ENCODE measurements around the gene MAP1B. TPM values are rescaled to one million over a fixed set of nuclear protein-coding genes. Genes with fewer than 3 reads are reported as not detected.

Gene MAP1B
- total RNA-seq, 1 experiment from 2014 or later, result 8.9 TPM

DNA sequence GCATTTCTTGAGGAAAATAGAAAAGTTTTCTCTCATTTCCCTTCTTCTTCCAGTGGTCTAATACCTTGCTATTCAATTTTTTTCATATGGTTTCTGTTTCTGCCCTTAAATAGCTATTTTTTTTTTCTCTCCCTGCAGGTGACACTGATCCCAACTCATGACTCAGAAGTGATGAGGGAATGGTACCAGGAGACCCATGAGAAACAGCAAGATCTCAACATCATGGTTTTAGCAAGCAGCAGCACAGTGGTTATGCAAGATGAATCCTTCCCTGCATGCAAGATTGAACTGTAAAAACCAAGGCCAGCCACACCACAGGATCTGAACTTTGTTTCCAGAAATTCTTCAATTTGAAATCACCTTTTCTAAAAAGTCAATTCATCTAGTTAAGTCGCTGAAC is 97.7 kb downstream of the MAP1B start:
- Histone ChIP-seq H4K20me1 (ENCODE audit: insufficient read depth) (no peaks in the 10 kb centered on the region), H3K4me1 (ENCODE audit: control insufficient read depth in 1 of 2, insufficient read depth in 2 of 2, low read length in 2 of 2) (peaks cover 0 to 7% of the 10 kb centered on the region in 2 experiments; a peak in 1 of 4 replicates), H3K79me2 (ENCODE audit: insufficient read depth, low read length) (no peaks in the 10 kb centered on the region), H3K27me3 (ENCODE audit: insufficient read depth, low read length) (no peaks in the 10 kb centered on the region), H3K9ac (ENCODE audit: low read length) (no peak overlapping the region), H3K4me3 (replicated peaks in 1 of 2; ENCODE audit: low read depth in 1 of 2, low read length in 2 of 2) (no peak overlapping the region), H3K9me3 (ENCODE audit: control insufficient read depth in 1 of 2, insufficient read depth in 1 of 2, low read depth in 1 of 2, low read length in 2 of 2) (no peaks in the 10 kb centered on the region), H3K4me2 (ENCODE audit: low read length) (no peak overlapping the region), H2AFZ (ENCODE audit: low read depth, low read length, poor library complexity, severe bottlenecking) (no peak overlapping the region), H3K36me3 (ENCODE audit: control insufficient read depth in 1 of 2, insufficient read depth in 2 of 2, low read length in 2 of 2) (no peaks in the 10 kb centered on the region), H3K27ac (ENCODE audit: low read depth, low read length) (no peak overlapping the region), H3K9me2 (ENCODE audit: insufficient read depth) (no peaks in the 10 kb centered on the region)
- intact Hi-C loops (cut with micrococcal nuclease), result no loop called here
- DNase-seq (ENCODE audit: low read depth, low spot score), result no peak
- POLR2A ChIA-PET, result no interaction called here
- CTCF ChIA-PET, result interaction anchor here (1.3 kb wide), 1 partner anchor 423 kb away, joined by 3 read pairs; no protein-coding TSS in a partner anchor
- ATAC-seq, result no peak
- TF ChIP-seq FOSL1 (IDR thresholded peaks at IDR 0.05; ENCODE audit: low read depth) (no peak), ZFX (IDR thresholded peaks at IDR 0.05) (no peak), EGR1 (IDR thresholded peaks at IDR 0.05; ENCODE audit: low read depth) (no peak), SRF (IDR thresholded peaks at IDR 0.05; ENCODE audit: low read depth) (no peak), POLR2A (IDR thresholded peaks at IDR 0.05; ENCODE audit: borderline replicate concordance, extremely low read depth, insufficient read depth, insufficient read length) (no peak), TCF7L2 (IDR thresholded peaks at IDR 0.05; ENCODE audit: borderline replicate concordance, extremely low read depth, insufficient read depth, insufficient read length) (no peak), EZH2phosphoT487 (IDR thresholded peaks at IDR 0.05; ENCODE audit: borderline replicate concordance) (no peak), SIN3A (IDR thresholded peaks at IDR 0.05; ENCODE audit: low read depth) (no peak), POLR2AphosphoS5 (IDR thresholded peaks at IDR 0.05; ENCODE audit: low read depth, low read length) (no peak), ZNF274 (IDR thresholded peaks at IDR 0.05; ENCODE audit: low read depth, low read length) (no peak), RAD21 (IDR thresholded peaks at IDR 0.05; ENCODE audit: low read depth) (no peak), YY1 (IDR thresholded peaks at IDR 0.05; ENCODE audit: extremely low read depth, insufficient replicate concordance, low read depth, low read length) (no peak), EZH2 (IDR thresholded peaks at IDR 0.05) (no peak), CEBPB (IDR thresholded peaks at IDR 0.05; ENCODE audit: low read depth) (no peak)
- TF ChIP-seq, protein P1, sequence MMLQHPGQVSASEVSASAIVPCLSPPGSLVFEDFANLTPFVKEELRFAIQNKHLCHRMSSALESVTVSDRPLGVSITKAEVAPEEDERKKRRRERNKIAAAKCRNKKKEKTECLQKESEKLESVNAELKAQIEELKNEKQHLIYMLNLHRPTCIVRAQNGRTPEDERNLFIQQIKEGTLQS (IDR thresholded peaks at IDR 0.05), result no peak
- TF ChIP-seq, protein P2, sequence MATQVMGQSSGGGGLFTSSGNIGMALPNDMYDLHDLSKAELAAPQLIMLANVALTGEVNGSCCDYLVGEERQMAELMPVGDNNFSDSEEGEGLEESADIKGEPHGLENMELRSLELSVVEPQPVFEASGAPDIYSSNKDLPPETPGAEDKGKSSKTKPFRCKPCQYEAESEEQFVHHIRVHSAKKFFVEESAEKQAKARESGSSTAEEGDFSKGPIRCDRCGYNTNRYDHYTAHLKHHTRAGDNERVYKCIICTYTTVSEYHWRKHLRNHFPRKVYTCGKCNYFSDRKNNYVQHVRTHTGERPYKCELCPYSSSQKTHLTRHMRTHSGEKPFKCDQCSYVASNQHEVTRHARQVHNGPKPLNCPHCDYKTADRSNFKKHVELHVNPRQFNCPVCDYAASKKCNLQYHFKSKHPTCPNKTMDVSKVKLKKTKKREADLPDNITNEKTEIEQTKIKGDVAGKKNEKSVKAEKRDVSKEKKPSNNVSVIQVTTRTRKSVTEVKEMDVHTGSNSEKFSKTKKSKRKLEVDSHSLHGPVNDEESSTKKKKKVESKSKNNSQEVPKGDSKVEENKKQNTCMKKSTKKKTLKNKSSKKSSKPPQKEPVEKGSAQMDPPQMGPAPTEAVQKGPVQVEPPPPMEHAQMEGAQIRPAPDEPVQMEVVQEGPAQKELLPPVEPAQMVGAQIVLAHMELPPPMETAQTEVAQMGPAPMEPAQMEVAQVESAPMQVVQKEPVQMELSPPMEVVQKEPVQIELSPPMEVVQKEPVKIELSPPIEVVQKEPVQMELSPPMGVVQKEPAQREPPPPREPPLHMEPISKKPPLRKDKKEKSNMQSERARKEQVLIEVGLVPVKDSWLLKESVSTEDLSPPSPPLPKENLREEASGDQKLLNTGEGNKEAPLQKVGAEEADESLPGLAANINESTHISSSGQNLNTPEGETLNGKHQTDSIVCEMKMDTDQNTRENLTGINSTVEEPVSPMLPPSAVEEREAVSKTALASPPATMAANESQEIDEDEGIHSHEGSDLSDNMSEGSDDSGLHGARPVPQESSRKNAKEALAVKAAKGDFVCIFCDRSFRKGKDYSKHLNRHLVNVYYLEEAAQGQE (IDR thresholded peaks at IDR 0.05; ENCODE audit: low read depth), result no peak
- no TSS peak for BruUV-seq (replicated peaks)
- RAD21 ChIA-PET (ENCODE audit: low non-redundant PET in 1 of 2, low total read pairs in 2 of 2, uncharacterized antibody in 2 of 2, unreplicated experiment in 2 of 2), result no interaction called here
